ENCODE measurements around the gene TMEM63B.
"Not testable (repeated sequence)": the region's sequence is repeated elsewhere in the genome, so short reads cannot be mapped to it uniquely, and the experiment has no call there.

Gene TMEM63B

GRCh38 chr6:44127186-44128019 lies at the start of gene TMEM63B, which contains the start of gene MRPL14:
Gene TMEM63B (plus strand): TSS chr6:44127554. CDS start chr6:44134585, 7,031 bp downstream.
Gene MRPL14 (minus strand): TSS chr6:44127452. CDS start chr6:44116611, 10,841 bp downstream.
- peak; percentile 89 to 90 for DNase-seq (ENCODE audit: low read depth in 1 of 2, low spot score in 1 of 2)

- DNase-seq (ENCODE audit: low read depth in 1 of 2, low spot score in 1 of 2) = no peak
Observed at GRCh38 chr6:44078219-44078826, 49.0 kb upstream of the TMEM63B start.

- peak; percentile 47 to 54 for DNase-seq (ENCODE audit: low read depth in 1 of 2, low spot score in 1 of 2)
Observed at GRCh38 chr6:44078827-44079671, 48.3 kb upstream of the TMEM63B start.

- no peak for DNase-seq (ENCODE audit: low read depth in 1 of 2, low spot score in 1 of 2)
Observed at GRCh38 chr6:44079672-44080071, 47.7 kb upstream of the TMEM63B start.

- no peak for DNase-seq (ENCODE audit: low read depth in 1 of 2, low spot score in 1 of 2)
Observed at GRCh38 chr6:44080561-44081521, 46.5 kb upstream of the TMEM63B start.

GRCh38 chr6:44081753-44082152 lies 45.6 kb upstream of the TMEM63B start:
- DNase-seq (ENCODE audit: low read depth in 1 of 2, low spot score in 1 of 2) = no peak

- no peak for DNase-seq (ENCODE audit: low read depth in 1 of 2, low spot score in 1 of 2)
Observed at GRCh38 chr6:44082872-44083321, 44.5 kb upstream of the TMEM63B start.

- DNase-seq (ENCODE audit: low read depth in 1 of 2, low spot score in 1 of 2) = no peak
Observed at GRCh38 chr6:44084231-44085014, 42.9 kb upstream of the TMEM63B start.

- no peak for DNase-seq (ENCODE audit: low read depth in 1 of 2, low spot score in 1 of 2)
Observed at GRCh38 chr6:44085219-44085618, 42.1 kb upstream of the TMEM63B start.

- DNase-seq (ENCODE audit: low read depth in 1 of 2, low spot score in 1 of 2) = no peak
Observed at GRCh38 chr6:44086931-44087574, 40.3 kb upstream of the TMEM63B start.

- DNase-seq (ENCODE audit: low read depth in 1 of 2, low spot score in 1 of 2) = no peak
Observed at GRCh38 chr6:44087623-44088022, 39.7 kb upstream of the TMEM63B start.

GRCh38 chr6:44088827-44089590 lies 38.3 kb upstream of the TMEM63B start:
- no peak for DNase-seq (ENCODE audit: low read depth in 1 of 2, low spot score in 1 of 2)

GRCh38 chr6:44090465-44090864 lies 36.9 kb upstream of the TMEM63B start:
- no peak for DNase-seq (ENCODE audit: low read depth in 1 of 2, low spot score in 1 of 2)

- not testable (repeated sequence) for DNase-seq (ENCODE audit: low read depth in 1 of 2, low spot score in 1 of 2)
Observed at GRCh38 chr6:44091356-44091755, 36.0 kb upstream of the TMEM63B start.

- DNase-seq (ENCODE audit: low read depth in 1 of 2, low spot score in 1 of 2) = no peak
Observed at GRCh38 chr6:44091981-44092884, 35.1 kb upstream of the TMEM63B start.

GRCh38 chr6:44093066-44093465 lies 34.3 kb upstream of the TMEM63B start:
- no peak for DNase-seq (ENCODE audit: low read depth in 1 of 2, low spot score in 1 of 2)

- DNase-seq (ENCODE audit: low read depth in 1 of 2, low spot score in 1 of 2) = no peak
Observed at GRCh38 chr6:44093750-44094402, 33.5 kb upstream of the TMEM63B start.
